HG03378 (cell line): ENCODE data around the gene ZNF367.
A peak's percentile ranks its signal among the peaks of the same experiment; 100 is the strongest.

Source experiments
- ATAC-seq: cut with Tn5 transposase; IDR thresholded peaks from one replicate; pipeline ENCODE4 v1.9.1; 2021; ENCODE audit warnings: mild to moderate bottlenecking, moderate library complexity; ENCODE audit not compliant: unreplicated experiment

ZNF367 gene

GRCh38 chr9:96437454-96437853 lies 19.3 kb upstream of the ZNF367 start:
- no peak for ATAC-seq

- ATAC-seq, result no peak
Measured at GRCh38 chr9:96436456-96437126, 18.4 kb upstream of the ZNF367 start.

GRCh38 chr9:96436063-96436455 lies 17.9 kb upstream of the ZNF367 start:
- ATAC-seq, result no peak

GRCh38 chr9:96435345-96435744 lies 17.2 kb upstream of the ZNF367 start:
- no peak for ATAC-seq

GRCh38 chr9:96430377-96430776 lies 12.2 kb upstream of the ZNF367 start:
- no peak for ATAC-seq

GRCh38 chr9:96429732-96430131 lies 11.6 kb upstream of the ZNF367 start:
- ATAC-seq, result no peak

- ATAC-seq, result no peak
Measured at GRCh38 chr9:96425500-96426169, 7.5 kb upstream of the ZNF367 start.

- ATAC-seq, result no peak
Measured at GRCh38 chr9:96423985-96424336, 5.8 kb upstream of the ZNF367 start.

- ATAC-seq, result no peak
Measured at GRCh38 chr9:96423322-96423984, 5.3 kb upstream of the ZNF367 start.

- no peak for ATAC-seq
Measured at GRCh38 chr9:96420468-96421219, 2.5 kb upstream of the ZNF367 start.

- ATAC-seq, result no peak
Measured at GRCh38 chr9:96419691-96419969, 1.5 kb upstream of the ZNF367 start.

GRCh38 chr9:96418920-96419690 lies 935 bp upstream of the ZNF367 start:
- ATAC-seq, result peak; percentile 20

- no peak for ATAC-seq
Measured at GRCh38 chr9:96417661-96418082, 498 bp downstream of the ZNF367 start.

- no peak for ATAC-seq
Measured at GRCh38 chr9:96417051-96417586, 1.1 kb downstream of the ZNF367 start.

- peak; percentile 34 for ATAC-seq
Measured at GRCh38 chr9:96413302-96414221, 4.6 kb downstream of the ZNF367 start.

- ATAC-seq, result no peak
Measured at GRCh38 chr9:96412174-96412913, 5.8 kb downstream of the ZNF367 start.

GRCh38 chr9:96411129-96411838 lies 6.9 kb downstream of the ZNF367 start:
- ATAC-seq, result no peak
